HepG2 (cell line): ENCODE data around the gene FOXRED2. TPM values are rescaled to one million over a fixed set of nuclear protein-coding genes. Genes with fewer than 3 reads are reported as not detected.
A peak's percentile ranks its signal among the peaks of the same experiment; 100 is the strongest.

ENCODE experiments used
- ARID5B ChIP-seq: IDR thresholded peaks from 2 replicates; pipeline ENCODE4 v1.4.0; 2020; ENCODE audit warnings: mild to moderate bottlenecking, missing genetic modification reagents
- ATF2 ChIP-seq: sonication (generic); formaldehyde crosslinking; IDR thresholded peaks from 2 replicates; pipeline ENCODE4 v1.4.0; 2020; ENCODE audit warnings: missing genetic modification reagents
- HMGXB4 ChIP-seq, 2 experiments: sonication (generic) in 1 of 2; formaldehyde crosslinking in 1 of 2; IDR thresholded peaks; 2 replicates each; pipeline versions ENCODE4 v1.4.0 to v1.6.1; 2018 to 2020; ENCODE audit warnings: missing genetic modification reagents in 2 of 2, borderline replicate concordance in 1 of 2, low read depth in 1 of 2, mild to moderate bottlenecking in 1 of 2, missing biosample characterization in 1 of 2
- HNRNPL ChIP-seq: fragments of 200-400 bp; formaldehyde crosslinking; IDR thresholded peaks from 2 replicates; pipeline ENCODE4 v1.6.1; 2017; ENCODE audit warnings: mild to moderate bottlenecking, low read depth, low read length
- JARID2 ChIP-seq: sonication (generic); formaldehyde crosslinking; IDR thresholded peaks from 2 replicates; pipeline ENCODE4 v1.8.1; 2023; ENCODE audit warnings: missing genetic modification reagents, inconsistent platforms; ENCODE audit not compliant: insufficient replicate concordance
- NR2F6 ChIP-seq, 2 experiments: IDR thresholded peaks; 2 replicates each; pipeline ENCODE4 v1.6.1; 2016; ENCODE audit warnings: antibody characterized with exemption in 1 of 2, mild to moderate bottlenecking in 1 of 2
- SALL1 ChIP-seq: sonication (generic); formaldehyde crosslinking; IDR thresholded peaks from 2 replicates; pipeline ENCODE4 v1.8.0; 2022; ENCODE audit warnings: mild to moderate bottlenecking, missing genetic modification reagents
- SNAPC2 ChIP-seq: sonication (generic); formaldehyde crosslinking; IDR thresholded peaks from 2 replicates; pipeline ENCODE4 v1.8.1; 2022; ENCODE audit warnings: mild to moderate bottlenecking, missing genetic modification reagents
- TOPORS ChIP-seq: sonication (generic); formaldehyde crosslinking; IDR thresholded peaks from 2 replicates; pipeline ENCODE4 v1.8.0; 2023; ENCODE audit warnings: mild to moderate bottlenecking, missing genetic modification reagents
- ZNF224 ChIP-seq: sonication (generic); formaldehyde crosslinking; IDR thresholded peaks from 2 replicates; pipeline ENCODE4 v1.5.0; 2020; ENCODE audit warnings: mild to moderate bottlenecking, missing genetic modification reagents
- ZNF574 ChIP-seq: sonication (generic); formaldehyde crosslinking; IDR thresholded peaks from 2 replicates; pipeline ENCODE4 v1.4.0; 2020; ENCODE audit warnings: missing genetic modification reagents
- ZNF614 ChIP-seq: IDR thresholded peaks from 2 replicates; pipeline ENCODE4 v1.6.1; 2018; ENCODE audit warnings: missing biosample characterization, missing genetic modification reagents, inconsistent platforms, borderline replicate concordance
- polyA plus RNA-seq, 8 experiments: library from polyadenylated mRNA; depleted of rRNA in 3 of 8; stranded (reverse) in 7 of 8; unstranded in 1 of 8; fragments of >200 nt; fragmentation: Illumina TruSeq in 4 of 8; extraction: Trizol in 4 of 8; gene quantifications; 2 replicates each; pipeline versions ENCODE4 v1.2.1 to v1.2.3, GENCODE V29; 2011 to 2016; ENCODE audit warnings: low read depth in 4 of 8, missing spikeins in 1 of 8, mixed read lengths in 1 of 8; ENCODE audit not compliant: insufficient read depth in 1 of 8
- total RNA-seq, 5 experiments: library from RNA; depleted of rRNA; stranded (reverse); fragments of >200 nt; fragmentation: Illumina TruSeq; extraction: Trizol; gene quantifications; 2 replicates each; pipeline ENCODE4 v1.2.3, GENCODE V29; 2016; ENCODE audit warnings: low read depth in 1 of 5

FOXRED2 gene
- total and polyA plus RNA-seq, 2 of the 13 experiments (the other 11 are each of a cell fraction or from before 2014, with no cell fraction given) = 9.3 to 28.1 TPM

GRCh38 chr22:36470162-36470993 is 36.5 kb downstream of the FOXRED2 start (continued):
- TF ChIP-seq ZNF614 (CRISPR knock-in tag) (0 out of 2 replicates have a peak, but pooled peaks have one; percentile 53), SNAPC2 (0 out of 2 replicates have a peak, but pooled peaks have one; percentile 39), ARID5B (CRISPR knock-in tag) (peak; percentile 31; the same call in 1 of the 2 replicates), TOPORS (CRISPR knock-in tag) (peak; percentile 37; the same call in 1 of the 2 replicates), ATF2 (0 out of 2 replicates have a peak, but pooled peaks have one; percentile 65), SALL1 (CRISPR knock-in tag) (peak; percentile 62), NR2F6 (IDR thresholded peaks at IDR 0.05) (no peak), NR2F6 (CRISPR knock-in tag; IDR thresholded peaks at IDR 0.05) (peak; percentile 33; the same call in 1 of the 2 replicates), ZNF574 (CRISPR knock-in tag) (0 out of 2 replicates have a peak, but pooled peaks have one; percentile 22), HNRNPL (0 out of 2 replicates have a peak, but pooled peaks have one; percentile 35), HMGXB4 (CRISPR knock-in tag; IDR thresholded peaks at IDR 0.05; ENCODE audit: borderline replicate concordance in 1 of 2, low read depth in 1 of 2) (peak in 1 of 2 experiments; percentile 49; a peak in 1 of 4 replicates), JARID2 (CRISPR knock-in tag) (peak; percentile 56), ZNF224 (0 out of 2 replicates have a peak, but pooled peaks have one; percentile 32)
